GM19455 (cell line): ENCODE data around the gene TTC4.

Experiments used
- ATAC-seq: cut with Tn5 transposase; IDR thresholded peaks from one replicate; pipeline ENCODE4 v1.9.1; 2021; ENCODE audit not compliant: unreplicated experiment

TTC4 gene, protein sequence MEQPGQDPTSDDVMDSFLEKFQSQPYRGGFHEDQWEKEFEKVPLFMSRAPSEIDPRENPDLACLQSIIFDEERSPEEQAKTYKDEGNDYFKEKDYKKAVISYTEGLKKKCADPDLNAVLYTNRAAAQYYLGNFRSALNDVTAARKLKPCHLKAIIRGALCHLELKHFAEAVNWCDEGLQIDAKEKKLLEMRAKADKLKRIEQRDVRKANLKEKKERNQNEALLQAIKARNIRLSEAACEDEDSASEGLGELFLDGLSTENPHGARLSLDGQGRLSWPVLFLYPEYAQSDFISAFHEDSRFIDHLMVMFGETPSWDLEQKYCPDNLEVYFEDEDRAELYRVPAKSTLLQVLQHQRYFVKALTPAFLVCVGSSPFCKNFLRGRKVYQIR

DNA sequence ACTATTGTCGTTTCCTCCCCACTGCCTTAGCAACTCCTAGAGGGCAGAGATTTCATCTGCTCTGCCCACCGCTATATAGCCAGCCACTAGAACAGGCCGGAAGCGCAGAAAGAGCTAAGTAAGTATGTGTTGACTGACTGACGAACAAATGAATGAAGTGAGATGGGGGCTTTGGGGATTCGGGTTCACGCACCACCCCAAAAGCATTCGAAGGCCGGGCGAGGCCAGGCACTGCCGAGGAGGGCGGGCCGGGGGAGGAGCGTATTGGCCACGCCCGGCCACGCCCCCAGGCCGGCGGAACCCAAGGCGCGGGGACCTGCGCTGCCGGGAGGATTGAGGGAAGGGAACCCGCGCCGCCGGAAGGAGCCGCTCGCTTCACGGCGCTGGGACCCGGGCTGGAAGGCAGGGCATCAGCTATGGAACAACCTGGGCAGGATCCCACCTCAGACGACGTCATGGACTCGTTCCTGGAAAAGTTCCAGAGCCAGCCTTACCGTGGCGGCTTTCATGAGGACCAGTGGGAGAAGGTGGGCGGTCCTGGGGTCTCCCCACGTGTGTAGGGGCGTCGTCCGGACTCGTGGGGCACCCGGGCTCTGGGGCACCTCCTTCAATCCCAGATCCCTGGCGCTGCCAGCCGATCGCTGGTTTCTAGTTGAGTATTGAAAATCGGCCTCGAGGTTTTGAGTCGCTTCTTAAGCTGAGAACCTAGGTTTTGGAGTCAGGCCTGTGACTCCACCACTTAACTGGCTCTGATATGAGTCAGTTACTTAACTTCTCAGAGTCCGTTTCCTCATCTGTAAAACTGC lies at the start of gene TTC4:
TSS of gene TTC4 (plus strand) at position 369 of the 806 bp plus-strand sequence. CDS start at position 417, 48 bp downstream.
- ATAC-seq: peak; percentile 99

DNA sequence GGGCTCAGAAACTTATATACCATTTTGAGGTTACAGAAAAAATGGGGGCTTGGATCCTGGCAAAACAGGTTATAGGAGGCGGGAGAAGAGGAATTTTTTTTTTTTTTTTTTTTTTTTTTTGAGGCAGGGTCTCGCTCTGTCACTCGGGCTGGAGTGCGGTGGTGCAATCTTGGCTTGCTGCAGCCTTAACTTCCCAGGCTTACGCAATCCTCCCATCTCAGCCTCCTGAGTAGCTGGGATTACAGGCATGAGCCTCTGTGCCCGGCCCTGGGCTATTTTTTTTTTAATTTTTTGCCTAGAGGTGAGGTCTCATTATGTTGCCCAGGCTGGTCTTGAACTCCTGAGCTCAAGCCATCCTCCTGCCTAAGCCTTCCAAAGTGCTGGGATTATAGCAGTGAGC lies 49.3 kb upstream of the TTC4 start:
- ATAC-seq: no peak

DNA sequence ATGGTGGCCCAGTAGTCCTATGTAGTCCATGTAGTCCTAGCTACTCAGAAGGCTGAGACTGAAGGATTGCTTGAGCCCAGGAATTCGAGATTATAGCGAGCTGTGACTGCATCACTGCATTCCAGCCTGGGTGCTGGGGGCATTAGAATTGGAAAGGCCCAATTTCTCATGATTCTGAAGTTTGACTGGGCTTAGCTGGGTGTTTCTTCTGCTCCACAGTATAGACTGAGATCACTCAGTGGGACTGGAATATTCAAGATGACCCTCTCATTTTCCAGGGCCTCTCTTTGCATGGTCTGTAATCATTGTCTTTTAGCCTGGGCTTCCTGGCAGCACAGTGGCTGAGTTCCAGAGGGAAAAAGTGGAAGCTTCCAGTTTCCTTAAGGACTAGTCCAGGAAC lies 47.9 kb upstream of the TTC4 start:
- ATAC-seq: no peak

DNA sequence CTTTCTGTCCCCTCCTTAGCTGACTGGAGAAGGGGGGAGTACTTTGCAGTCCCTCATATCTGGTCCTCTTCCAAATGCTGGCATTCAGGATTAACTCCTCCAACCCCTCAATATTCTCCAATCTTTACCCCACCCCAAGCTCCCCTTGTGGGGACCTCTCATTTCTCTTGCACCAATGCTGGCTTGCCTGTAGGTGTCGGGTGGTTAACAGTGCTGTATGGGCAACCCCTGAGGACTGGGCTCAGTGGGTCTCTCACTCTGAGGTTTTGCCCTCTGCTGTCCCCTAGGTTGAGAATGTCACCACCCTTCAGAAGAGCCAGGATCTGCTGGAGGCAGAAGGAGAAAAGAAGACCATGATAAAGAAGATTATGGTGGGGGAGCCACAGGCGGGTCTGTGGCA lies 47.1 kb upstream of the TTC4 start:
- ATAC-seq: no peak

DNA sequence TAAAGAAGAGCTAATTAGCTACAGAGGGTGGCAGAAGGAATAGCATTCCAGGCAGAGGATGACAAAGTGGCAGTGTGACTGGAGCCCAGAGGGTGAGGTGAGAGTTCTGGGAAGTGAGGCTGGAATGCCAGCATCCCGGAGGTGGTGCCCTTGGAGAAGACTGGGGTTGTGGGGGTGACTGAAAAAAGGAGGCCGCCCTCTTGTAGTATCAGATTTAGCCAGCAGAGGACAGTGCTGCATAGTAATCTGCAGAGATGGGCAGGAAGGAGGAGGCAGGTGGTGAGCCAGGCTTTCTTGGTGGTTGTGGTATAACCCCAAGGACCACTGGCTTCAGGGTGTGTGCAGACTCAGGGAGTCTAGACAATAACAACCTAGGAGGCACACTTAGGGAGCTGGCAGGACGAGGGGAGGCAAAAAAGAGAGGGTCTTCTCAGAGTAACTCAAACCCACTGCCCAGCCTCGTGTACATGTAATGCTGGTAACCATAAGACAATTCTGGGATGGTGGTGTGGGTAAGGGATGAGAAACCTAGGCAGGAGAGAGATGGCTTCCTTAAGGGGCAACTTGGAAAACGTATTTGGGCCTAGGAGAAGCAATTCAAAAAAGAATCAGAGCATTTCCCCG lies 43.6 kb upstream of the TTC4 start:
- ATAC-seq: no peak

DNA sequence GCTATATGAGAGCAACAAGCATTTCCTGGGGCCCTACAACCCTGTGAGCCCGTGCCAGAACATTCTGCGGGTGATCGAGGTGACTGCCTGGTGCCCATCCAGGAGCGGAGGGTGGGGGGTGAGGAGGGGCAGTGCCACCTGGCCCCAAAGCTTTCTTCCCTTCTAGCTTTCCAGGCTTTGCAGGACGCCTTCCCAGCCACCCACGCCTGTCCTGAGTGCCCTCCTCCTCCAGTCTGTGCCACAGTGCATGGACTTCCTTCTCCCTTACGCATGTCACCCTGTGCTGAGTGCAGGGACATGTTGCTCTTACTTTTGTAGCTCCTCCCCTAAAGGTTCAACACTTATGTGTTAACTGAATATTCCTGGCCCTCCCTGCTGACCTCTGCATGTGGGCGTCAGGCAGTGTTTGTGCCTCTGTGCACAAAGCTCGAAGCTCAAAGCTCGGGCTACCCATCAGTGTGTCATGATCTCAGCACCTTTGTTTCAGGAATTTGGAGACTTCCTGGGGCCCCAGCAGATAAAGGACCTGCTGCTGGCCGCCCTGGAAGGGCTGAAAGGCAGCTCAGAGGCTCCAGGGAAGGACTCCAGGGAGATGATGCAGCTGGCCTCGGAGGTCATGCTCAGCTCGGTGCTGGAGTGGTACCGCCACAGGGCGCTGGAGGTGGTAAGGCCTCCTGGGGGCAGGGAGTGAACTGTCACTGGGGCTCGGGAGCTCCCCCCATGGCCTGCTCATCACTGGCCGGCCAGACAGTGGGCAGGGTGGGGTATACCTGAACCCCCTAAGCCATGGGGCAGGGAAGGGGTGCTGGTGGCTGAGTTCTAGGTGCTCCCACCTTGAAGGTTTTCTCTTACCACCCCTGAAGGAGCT lies 36.7 kb upstream of the TTC4 start:
- ATAC-seq: no peak

DNA sequence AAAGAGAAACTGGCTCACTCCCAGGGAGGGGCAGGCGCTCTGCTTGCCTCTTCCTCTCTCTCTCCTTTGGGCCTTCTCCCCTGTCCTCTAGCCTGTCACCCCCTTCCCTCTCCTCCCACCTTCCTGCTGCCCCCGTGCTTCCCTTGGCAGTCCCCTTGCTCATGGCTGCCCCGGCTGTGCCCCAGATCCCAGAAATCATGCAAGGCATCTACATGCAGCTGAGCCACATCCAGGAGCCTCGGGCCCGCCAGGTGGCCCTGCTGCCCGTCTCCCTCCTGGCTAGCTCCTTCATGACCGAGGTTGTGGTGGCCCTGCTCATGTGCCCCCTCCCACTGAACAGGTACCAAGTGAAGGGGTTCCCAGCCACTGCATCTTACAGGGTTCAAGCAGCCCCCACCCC lies 36.0 kb upstream of the TTC4 start:
- ATAC-seq: no peak

DNA sequence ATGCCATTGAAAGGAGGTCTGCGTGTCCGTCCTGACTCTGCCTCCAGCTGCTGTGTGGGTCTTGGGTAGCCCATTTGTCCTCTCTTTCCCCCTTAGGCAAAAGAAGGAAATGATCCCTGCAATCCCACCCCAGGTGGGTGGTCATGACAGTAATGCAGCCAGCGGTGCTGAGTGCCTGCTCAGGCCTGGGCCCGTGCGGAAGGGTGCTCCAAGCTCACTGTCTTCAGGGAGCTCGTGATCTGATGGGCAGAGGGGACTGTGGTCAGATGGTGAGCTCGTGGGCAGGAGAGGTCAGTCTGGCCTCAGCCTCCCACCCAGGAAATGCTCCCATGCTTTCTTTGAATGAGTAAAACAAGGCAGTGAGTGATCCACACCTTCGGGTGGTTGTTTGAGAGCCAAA lies 35.3 kb upstream of the TTC4 start:
- ATAC-seq: no peak

DNA sequence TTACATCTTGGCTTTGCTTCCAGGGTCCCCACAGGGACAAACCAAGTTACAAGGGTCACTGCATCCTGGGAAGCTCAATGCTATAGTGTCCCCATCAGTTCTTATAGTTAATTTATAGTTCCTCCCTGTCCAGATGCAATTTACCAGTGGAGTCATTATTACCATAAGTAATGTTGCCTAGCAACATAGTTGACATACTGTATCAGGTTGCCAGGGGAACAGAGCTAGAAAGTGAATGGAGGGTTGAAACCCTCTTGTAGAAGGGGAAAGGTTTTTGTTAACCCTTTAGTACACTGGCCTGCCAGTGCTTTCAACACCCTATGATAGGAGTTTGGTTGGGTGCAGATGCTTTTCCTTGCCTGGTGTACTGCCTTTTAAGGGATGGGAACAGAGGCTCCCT lies 34.3 kb upstream of the TTC4 start:
- ATAC-seq: no peak

DNA sequence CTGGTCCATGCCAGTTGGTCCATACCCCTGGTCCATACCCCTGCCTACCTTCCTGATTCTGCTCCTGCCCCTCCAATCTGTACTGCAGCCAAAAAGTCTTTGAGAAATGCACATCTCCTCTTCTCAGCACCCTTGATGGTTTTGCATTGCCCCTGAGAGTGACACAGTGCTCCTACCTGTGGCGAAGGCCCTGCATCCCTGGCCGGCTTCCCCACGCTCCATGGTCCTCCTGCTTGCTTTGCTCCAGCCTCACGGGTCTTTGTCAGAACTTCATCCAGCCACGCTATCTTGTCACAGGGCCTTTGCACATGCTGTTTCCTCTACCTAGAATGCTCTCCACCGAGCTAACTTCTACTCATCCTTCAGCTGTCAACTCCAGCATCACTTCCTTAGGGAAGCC lies 32.2 kb upstream of the TTC4 start:
- no peak for ATAC-seq

DNA sequence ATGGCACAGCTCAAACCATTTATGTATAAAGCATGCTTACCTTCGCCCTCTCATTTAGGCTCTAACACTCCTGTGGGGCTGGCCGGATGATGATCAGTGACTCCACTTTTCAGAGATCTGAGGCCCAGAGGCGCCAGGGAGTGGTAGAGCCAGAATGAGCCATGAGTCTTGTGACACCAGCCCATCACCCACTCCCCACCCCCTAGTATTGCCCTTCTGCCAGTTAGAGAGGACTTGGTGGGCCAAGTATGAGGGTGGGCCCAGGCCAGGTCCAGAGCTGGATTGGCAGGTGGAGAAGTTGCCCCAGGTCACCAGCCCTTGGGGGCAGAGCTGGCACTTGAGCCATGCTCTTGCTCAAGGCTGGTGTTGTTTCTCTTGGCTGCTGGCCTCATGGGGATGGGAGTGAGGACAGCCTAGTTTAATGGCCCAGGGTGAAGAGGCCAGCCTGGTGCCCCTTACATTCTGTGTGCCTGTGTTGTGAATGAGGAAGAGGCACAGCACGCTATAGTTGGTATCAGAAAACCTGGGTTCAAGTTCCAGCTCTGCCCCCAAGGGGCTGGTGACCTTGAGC lies 30.2 kb upstream of the TTC4 start:
- ATAC-seq: no peak

DNA sequence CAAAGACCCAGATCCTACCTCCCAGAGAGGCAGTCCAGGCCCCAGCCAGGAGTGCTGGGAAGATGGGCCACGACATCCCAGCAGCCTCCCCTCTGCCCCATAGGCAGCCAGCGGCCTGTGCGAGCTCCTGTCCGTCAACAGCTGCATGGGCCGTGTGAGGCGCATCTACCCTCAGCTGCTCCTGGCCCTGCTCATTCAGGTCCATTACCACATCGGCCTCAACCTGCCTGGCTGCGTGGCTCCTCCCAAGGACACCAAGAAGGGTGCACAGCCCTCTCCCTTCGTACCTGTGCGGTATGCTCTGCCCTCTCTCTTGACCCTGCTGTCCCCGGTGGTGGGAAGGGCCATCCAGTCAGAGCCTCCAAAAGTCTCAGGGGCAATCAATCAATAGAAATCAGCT lies 29.5 kb upstream of the TTC4 start:
- no peak for ATAC-seq

DNA sequence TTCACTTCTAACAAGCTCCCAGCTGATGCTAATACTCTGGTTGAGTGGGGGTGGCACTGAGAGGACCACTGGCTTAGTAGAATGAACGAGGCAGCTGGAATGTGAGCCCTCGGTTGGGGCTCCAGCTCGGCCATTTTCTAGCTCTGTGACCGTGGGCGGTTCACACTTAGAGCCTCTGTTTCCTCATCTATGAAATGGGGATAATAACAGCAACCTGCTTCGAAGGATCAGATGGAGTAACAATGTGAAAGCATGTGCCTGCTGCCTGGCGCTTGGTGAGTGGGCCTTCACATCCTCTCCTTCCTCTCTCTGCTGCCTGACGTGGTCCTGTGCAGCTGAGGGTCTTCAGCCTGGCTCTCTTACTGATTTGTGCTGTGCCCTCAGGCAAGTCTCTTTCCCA lies 20.9 kb upstream of the TTC4 start:
- no peak for ATAC-seq

DNA sequence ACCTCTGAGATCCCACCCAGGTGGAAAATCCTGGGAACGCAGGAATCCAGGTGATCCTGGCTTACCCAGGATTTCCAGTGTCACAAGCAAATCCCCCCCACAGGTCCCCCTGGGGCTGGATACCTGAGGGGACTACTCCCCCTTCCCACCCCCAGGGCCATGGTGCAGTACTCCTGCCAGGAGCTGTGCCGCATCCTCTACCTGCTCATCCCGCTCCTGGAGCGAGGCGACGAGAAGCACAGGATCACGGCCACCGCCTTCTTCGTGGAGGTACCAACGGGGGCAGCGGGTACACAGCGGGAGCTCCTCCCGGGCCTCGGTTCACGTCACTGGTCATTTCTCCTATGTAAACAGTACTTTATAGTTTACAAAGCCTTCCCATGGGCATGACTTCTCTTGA lies 20.4 kb upstream of the TTC4 start:
- no peak for ATAC-seq

DNA sequence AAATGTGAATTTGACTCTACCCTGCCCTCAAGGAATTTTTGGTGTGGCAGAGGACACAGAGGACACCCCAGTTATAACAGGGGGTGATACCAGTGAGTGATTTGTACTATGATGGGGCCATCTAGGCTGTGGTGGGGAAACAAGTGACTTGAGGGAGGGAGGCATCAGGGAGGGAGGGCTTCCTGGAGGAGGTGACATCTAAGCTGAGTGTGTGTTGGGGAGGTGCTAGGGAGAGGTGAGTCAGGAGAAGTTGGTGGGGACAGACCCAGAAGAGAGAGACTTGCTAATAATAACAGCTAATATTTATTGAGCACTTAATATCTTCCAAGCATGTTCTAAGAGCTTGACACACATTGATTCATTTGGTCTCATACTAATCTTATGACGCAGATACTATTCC lies 19.9 kb upstream of the TTC4 start:
- ATAC-seq: no peak

DNA sequence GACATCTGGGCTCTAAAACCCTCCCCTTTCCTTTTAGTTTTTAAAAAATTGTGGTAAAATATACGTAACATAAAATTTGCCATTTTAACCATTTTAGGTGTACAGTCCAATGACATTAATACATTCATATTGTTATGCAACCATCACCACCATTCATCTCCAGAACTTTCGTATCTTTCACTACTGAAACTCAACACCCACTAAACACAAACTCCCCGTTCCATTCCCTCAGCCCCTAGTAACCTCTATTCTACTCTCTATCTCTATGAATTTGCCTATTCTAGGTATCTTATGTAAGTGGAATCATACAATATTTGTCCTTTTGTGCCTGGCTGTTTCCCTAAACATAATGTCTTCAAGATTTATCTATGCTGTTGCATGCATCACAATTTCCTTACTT lies 19.4 kb upstream of the TTC4 start:
- ATAC-seq: no peak

DNA sequence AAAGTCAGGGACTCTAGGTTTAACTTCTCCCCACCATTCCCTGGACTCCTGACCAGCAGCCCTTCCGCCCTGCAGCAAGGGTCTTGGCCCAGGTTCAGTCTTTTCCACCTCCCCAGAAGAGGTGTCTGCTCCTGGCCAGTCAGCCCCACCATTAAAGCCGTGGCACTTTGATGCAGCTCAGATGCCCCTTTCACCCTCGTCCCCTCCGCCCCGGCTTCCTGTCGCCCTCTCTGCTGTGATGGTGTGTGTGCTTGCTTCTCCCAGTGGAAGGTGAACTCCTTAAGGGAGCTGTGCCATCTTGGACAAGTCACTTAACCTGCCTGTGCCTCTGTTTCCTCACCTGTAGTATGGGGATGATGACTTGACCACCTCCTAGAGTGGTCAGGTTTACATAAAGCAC lies 17.8 kb upstream of the TTC4 start:
- no peak for ATAC-seq

DNA sequence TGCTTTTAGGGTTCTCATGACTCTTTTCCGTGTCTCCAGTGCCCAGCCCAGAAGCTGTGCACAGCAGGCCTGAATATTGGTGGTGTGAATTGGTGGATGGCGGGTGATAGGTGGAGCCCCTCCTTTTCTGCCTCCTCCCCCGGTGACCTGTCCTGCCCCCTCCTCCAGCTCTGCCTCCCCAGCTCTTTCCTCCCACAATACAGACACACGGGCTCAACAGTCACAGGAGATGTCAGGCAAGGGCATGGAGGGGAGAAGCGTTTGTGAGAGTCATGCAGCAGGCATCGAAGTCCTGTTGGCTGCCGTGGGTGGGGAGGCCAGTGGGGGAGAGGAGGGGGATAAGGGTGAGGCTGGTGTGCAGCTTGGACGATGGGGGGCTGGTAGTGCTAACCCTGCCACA lies 17.3 kb upstream of the TTC4 start:
- ATAC-seq: no peak

DNA sequence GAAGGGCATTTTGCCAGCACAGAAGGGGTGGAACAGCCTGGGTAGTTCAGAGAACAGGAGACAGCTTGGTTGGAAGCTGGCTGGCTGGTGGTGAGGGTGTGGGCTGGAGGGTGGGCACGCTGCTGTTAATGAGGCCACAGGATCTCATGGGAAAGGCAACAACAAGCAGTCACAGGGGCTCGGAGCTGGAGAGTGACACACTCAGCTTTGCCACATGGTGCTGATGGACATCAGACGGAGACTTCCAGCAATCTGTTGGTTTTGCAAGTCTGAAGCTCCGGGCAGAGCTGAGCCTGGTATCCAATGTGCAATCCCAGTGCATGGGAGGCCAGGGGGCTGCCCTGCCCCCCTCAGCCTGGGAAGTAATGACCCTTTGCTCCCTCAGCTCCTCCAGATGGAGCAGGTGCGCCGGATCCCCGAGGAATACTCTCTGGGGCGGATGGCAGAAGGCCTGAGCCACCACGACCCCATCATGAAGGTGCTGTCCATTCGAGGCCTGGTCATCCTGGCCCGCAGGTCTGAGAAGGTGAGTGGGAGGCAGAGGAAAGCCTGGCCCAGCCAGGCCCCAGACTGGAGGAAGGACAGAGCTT lies 15.6 kb upstream of the TTC4 start:
- ATAC-seq: no peak

DNA sequence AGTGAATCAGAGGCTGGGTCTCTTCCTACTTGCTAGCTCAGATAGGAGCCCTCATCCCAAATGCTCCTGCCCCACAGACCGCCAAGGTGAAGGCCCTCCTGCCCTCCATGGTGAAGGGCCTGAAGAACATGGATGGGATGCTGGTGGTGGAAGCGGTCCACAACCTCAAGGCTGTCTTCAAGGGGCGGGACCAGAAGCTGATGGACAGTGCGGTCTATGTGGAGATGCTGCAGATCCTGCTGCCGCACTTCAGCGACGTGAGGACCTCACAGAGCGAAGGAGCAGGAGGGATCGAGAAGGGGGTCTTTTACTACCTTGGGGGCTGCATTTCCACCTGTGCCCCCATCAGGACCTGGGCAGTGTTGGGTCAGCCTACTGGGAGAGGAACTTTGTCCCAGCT lies 14.6 kb upstream of the TTC4 start:
- no peak for ATAC-seq
